ENCODE results near the gene GBA2.

GRCh38 chr9:35759795-35760194 is 10.8 kb upstream of the GBA2 start:
- no peak for TF ChIP-seq POLR2A (IDR thresholded peaks at IDR 0.05)
- TF ChIP-seq, protein P1, sequence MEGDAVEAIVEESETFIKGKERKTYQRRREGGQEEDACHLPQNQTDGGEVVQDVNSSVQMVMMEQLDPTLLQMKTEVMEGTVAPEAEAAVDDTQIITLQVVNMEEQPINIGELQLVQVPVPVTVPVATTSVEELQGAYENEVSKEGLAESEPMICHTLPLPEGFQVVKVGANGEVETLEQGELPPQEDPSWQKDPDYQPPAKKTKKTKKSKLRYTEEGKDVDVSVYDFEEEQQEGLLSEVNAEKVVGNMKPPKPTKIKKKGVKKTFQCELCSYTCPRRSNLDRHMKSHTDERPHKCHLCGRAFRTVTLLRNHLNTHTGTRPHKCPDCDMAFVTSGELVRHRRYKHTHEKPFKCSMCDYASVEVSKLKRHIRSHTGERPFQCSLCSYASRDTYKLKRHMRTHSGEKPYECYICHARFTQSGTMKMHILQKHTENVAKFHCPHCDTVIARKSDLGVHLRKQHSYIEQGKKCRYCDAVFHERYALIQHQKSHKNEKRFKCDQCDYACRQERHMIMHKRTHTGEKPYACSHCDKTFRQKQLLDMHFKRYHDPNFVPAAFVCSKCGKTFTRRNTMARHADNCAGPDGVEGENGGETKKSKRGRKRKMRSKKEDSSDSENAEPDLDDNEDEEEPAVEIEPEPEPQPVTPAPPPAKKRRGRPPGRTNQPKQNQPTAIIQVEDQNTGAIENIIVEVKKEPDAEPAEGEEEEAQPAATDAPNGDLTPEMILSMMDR (IDR thresholded peaks at IDR 0.05) = no peak

Measured in thyroid gland (tissue), 4 donors.